Adipocyte (in vitro differentiated cells): ENCODE results near the gene MAP3K19.
"Not testable (repeated sequence)": the region's sequence is repeated elsewhere in the genome, so short reads cannot be mapped to it uniquely, and the experiment has no call there.

Experiments used
- DNase-seq: peaks from one replicate; pipeline ENCODE4 v3.0.0-alpha.2; 2015; ENCODE audit warnings: low read depth
- H3K27me3 ChIP-seq: replicated peaks from 2 replicates; pipeline ENCODE4 v1.7.0; 2013; ENCODE audit warnings: mild to moderate bottlenecking, low read length, moderate library complexity; ENCODE audit not compliant: control insufficient read depth, insufficient read depth
- H3K36me3 ChIP-seq: 2 replicates; pipeline ENCODE4 v1.7.0; 2013; ENCODE audit warnings: low read length, mild to moderate bottlenecking, moderate library complexity; ENCODE audit not compliant: control insufficient read depth, insufficient read depth, severe bottlenecking
- H3K4me1 ChIP-seq: 2 replicates; pipeline ENCODE4 v1.7.0; 2013; ENCODE audit warnings: mild to moderate bottlenecking, low read length, moderate library complexity; ENCODE audit not compliant: control insufficient read depth, insufficient read depth
- H3K4me3 ChIP-seq: 2 replicates; pipeline ENCODE4 v1.7.0; 2013; ENCODE audit warnings: mild to moderate bottlenecking, low read length, moderate library complexity
- H3K9ac ChIP-seq: 2 replicates; pipeline ENCODE4 v1.7.0; 2013; ENCODE audit warnings: mild to moderate bottlenecking, low read length, moderate library complexity
- H3K9me3 ChIP-seq: 2 replicates; pipeline ENCODE4 v1.7.0; 2013; ENCODE audit warnings: mild to moderate bottlenecking, low read length, moderate library complexity; ENCODE audit not compliant: control insufficient read depth

Gene MAP3K19

DNA sequence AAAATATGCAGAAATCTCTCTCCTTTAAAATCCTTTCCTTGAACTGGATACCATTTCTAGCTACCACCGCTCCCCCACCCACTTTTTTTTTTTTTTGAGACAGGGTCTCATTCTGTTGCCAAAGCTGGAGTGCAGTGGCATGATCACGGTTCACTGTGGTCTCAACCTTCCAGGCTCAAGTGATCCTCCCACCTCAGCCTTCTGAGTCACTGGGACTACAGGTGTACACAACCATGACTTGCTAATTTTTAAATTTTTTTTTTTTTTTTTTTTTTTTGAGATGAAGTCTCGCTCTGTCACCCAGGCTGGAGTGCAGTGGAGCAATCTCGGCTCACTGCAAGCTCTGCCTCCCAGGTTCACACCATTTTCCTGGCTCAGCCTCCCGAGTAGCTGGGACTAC, 70.1 kb downstream of the MAP3K19 start:
- DNase-seq, H3K4me1 ChIP-seq, H3K36me3 ChIP-seq, H3K4me3 ChIP-seq, H3K9ac ChIP-seq, H3K27me3 ChIP-seq, H3K9me3 ChIP-seq: not testable (repeated sequence)

DNA sequence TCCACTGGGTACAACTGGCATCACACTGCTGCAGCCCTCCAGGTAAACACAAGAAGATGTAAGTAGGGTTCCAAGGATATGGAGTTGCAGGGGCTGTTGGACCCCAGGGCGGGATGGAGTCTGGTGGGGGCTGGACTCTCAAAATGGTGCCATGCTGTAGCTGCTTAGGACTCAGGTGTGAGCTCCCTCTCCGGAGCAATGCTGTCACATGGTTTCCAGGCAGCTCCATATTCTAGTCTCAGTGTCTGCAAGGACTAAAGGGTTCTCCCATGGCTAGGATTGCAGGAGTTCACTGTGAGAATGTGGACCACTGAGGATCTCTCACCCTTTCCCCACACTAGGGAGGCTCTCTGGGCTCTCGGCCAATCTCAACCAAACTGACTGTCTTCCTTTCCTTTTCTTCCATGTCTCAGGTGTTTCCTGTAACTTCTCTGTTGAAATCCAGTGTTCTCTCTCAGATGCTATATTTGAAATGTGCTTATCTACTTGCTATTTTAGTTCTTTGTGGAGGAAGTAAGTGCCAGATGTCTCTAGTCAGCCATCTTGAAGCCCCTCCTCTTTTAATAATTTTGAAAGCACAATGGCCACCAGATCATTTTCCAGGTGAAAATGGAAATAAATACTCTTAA, 71.1 kb downstream of the MAP3K19 start:
- no peak overlapping the region for H3K4me3 ChIP-seq
- no peaks in the 10 kb centered on the region for H3K36me3 ChIP-seq
- peaks cover 4% of the 10 kb centered on the region for H3K27me3 ChIP-seq
- H3K4me1 ChIP-seq = no peaks in the 10 kb centered on the region
- H3K9me3 ChIP-seq = peaks cover 10% of the 10 kb centered on the region
- no peak overlapping the region for H3K9ac ChIP-seq
- DNase-seq = no peak

DNA sequence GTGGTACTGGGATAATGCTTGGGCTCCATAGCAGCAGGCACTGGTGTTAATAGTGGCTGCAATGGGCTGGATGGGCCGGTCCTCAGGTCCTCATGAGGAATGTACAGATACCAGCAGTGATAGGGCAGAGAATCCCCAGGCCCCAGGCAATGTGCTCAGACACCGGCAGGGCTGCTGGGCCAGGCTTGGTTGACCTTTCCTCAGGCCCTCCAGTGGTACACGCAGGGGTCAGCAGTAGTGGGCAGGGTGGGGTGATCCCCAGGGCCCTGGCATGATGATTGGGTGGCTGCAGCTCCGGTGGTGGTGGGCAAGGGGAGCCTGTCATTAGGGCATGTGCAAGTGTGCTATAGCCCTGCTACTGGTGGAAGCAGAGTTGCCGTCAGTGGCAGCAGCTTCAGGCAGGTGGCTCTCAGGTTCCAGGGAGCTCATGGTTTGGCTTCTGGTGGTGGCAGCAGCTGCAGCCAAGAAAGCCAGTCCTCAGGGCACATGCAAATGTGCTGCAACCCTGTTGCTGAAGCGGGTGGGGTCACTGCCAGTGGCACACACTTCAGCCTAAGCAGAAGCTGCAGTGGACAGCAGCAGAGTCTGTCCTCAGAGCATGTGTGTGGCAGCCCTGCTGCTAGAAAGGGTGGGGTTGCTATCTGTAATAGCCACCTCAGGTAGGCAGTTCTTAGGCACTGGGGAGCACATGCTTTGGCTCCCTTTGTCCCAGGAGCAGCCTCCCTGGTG, 71.8 kb downstream of the MAP3K19 start:
- Histone ChIP-seq H3K27me3 (peaks cover 4% of the 10 kb centered on the region), H3K4me1 (no peaks in the 10 kb centered on the region), H3K9ac (no peak overlapping the region), H3K9me3 (peaks cover 12% of the 10 kb centered on the region), H3K36me3 (no peaks in the 10 kb centered on the region), H3K4me3 (no peak overlapping the region)
- DNase-seq = no peak

DNA sequence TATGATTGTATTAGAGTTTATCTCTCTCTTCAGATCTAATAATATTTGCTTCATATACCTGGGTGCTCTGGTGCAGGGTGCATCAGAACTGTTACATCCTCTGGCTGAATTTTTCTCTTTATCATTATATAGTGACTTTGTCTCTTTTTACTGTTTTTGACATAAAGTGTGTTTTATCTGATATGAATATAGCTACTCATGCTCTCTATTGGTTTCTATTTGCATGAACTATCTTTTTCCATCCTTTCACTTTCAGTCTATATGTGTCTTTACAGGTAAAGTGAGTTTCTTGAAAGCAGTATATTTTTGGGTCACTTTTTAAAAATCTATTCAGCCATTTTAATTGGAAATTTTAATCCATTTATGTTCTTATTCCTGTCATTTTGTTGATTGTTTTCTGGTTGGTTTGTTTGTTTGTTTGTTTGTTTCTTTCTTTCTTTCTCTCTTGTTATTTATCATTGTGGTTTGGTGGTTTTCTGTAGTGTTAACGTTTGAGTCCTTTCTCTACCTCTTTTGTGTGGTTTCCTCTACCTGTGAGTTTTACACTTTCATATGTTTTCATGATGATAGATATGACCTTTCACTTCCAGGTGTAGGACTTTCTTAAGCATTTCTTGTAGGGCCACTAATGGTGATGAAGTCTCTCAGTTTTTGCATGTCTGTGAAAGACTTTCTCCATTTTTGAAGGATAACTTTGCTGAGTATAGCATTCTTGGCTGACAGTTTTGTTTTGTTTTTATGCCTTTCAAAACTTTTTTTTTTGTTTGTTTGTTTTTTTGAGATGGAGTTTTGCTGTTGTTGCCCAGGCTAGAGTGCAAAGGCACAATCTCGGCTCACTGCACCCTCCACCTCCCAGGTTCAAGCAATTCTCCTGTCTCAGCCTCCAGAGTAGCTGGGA, 73.8 kb downstream of the MAP3K19 start:
- H3K9me3 ChIP-seq = peaks cover 12% of the 10 kb centered on the region
- no peak overlapping the region for H3K4me3 ChIP-seq
- H3K36me3 ChIP-seq = no peaks in the 10 kb centered on the region
- H3K4me1 ChIP-seq = no peaks in the 10 kb centered on the region
- H3K9ac ChIP-seq = no peak overlapping the region
- H3K27me3 ChIP-seq = peaks cover 4% of the 10 kb centered on the region
- DNase-seq = no peak

DNA sequence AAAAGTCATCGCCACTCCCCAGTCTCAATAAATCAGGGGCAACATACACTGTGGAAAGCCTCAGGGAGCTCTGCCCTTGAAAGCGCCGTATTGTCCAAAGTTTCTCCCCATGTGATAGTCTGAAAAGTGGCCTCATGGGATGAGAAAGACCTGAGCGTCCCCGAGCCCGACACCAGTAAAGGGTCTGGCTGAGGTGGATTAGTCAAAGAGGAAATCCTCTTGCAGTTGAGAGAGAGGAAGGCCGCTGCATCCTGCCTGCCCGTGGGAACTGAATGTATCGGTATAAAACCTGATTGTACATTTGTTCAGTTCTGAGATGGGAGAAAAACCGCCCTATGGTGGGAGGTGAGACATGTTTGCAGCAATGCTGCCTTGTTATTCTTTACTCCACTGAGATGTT, 80.1 kb downstream of the MAP3K19 start:
- not testable (repeated sequence) for H3K9ac ChIP-seq, H3K4me1 ChIP-seq, H3K9me3 ChIP-seq, DNase-seq, H3K36me3 ChIP-seq, H3K4me3 ChIP-seq, H3K27me3 ChIP-seq

DNA sequence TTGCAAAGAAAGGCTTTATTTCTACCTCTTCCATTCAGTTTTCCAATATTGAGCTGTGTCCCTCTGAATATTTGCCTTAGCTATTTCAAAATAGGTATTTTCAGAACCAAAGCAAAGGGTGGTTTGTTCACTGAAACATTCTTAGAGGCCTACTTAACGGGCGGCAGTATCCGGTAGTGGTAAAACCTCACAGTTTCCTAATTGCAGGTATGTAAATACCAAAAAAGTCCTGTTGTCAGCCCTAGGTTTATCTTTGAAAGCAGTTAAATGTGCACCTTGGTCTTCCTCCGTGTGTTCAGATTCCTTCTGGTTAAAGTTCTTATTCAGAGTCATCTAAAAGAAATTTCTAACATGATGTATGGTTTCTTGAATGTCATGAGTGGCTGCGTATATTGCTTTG, 89.8 kb downstream of the MAP3K19 start:
- H3K4me1 ChIP-seq = no peaks in the 10 kb centered on the region
- H3K36me3 ChIP-seq = peaks cover 50% of the 10 kb centered on the region
- no peak overlapping the region for H3K9ac ChIP-seq
- no peak overlapping the region for H3K4me3 ChIP-seq
- H3K27me3 ChIP-seq = no peaks in the 10 kb centered on the region
- H3K9me3 ChIP-seq = no peaks in the 10 kb centered on the region
- DNase-seq = no peak

DNA sequence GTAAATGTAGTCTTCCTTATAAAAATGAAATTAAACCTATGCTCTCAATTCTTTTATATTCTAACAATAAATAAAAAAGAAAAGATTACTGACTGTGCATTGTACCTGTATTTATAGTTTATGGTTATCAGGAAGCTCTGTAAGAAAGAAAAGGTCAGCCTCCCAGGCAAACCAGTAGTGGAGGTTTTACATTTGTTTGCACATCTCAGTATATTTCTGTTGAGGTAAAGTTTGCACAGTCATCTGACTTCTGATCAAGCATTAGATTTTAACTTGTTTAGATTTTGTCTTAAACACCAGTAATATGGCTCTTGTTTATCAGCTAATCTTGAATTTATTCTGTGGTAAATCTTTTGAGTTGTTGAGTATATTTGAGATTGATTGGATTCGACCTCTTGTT, 91.5 kb downstream of the MAP3K19 start:
- Histone ChIP-seq H3K9ac (no peak overlapping the region), H3K27me3 (no peaks in the 10 kb centered on the region), H3K9me3 (no peaks in the 10 kb centered on the region), H3K36me3 (peaks cover 65% of the 10 kb centered on the region), H3K4me3 (no peak overlapping the region), H3K4me1 (no peaks in the 10 kb centered on the region)
- DNase-seq = no peak

DNA sequence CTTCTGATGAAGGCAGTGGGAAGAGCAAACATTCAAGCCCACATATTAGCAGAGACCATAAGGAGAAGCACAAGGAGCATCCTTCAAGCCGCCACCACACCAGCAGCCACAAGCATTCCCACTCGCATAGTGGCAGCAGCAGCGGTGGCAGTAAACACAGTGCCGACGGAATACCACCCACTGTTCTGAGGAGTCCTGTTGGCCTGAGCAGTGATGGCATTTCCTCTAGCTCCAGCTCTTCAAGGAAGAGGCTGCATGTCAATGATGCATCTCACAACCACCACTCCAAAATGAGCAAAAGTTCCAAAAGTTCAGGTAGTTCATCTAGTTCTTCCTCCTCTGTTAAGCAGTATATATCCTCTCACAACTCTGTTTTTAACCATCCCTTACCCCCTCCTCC, 93.2 kb downstream of the MAP3K19 start:
- Histone ChIP-seq H3K9me3 (no peaks in the 10 kb centered on the region), H3K36me3 (peaks cover 79% of the 10 kb centered on the region), H3K4me1 (no peaks in the 10 kb centered on the region), H3K9ac (no peak overlapping the region), H3K27me3 (no peaks in the 10 kb centered on the region), H3K4me3 (no peak overlapping the region)
- no peak for DNase-seq

DNA sequence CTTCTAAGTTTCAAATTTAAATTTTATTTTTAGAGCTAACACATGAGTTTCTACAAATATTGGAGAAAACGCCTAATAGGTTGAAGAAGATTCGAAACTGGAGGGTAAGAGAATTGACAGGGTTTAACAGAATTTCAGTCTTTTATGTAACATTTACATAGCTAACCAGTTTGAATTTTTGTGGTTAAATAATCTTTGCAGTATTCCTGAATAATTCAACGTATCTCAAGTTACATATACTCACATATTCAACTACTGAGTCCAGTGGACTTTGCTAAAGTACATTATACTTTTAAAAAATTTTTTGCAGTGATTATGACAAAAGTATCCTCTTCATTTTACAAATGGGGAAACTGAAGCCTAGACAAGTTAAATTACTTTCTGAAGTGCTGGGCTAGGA, 94.6 kb downstream of the MAP3K19 start:
- Histone ChIP-seq H3K9me3 (no peaks in the 10 kb centered on the region), H3K27me3 (no peaks in the 10 kb centered on the region), H3K9ac (no peak overlapping the region), H3K36me3 (peaks cover 87% of the 10 kb centered on the region), H3K4me3 (no peak overlapping the region), H3K4me1 (no peaks in the 10 kb centered on the region)
- peak; percentile 41 for DNase-seq

DNA sequence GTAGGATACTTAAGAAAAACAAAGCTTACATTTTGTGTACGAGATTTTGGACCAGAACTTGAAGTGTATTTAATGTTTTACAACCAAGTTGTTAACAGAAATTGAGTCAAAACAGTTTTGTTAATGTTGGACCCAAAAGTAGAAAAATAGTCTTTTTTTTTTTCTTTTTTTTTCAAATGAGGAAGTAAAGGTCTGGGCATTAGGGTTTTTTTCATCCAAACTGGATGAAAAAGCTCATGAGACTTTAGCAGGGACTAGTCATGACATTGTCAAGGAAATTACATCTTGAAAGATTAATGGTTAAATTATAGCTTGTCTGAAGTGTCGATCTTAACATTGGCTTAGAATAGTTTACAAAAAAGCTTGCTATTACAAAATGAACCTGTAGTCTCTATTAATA, 96.4 kb downstream of the MAP3K19 start:
- Histone ChIP-seq H3K27me3 (no peaks in the 10 kb centered on the region), H3K36me3 (peaks cover 91% of the 10 kb centered on the region), H3K9ac (no peak overlapping the region), H3K9me3 (no peaks in the 10 kb centered on the region), H3K4me3 (no peak overlapping the region), H3K4me1 (no peaks in the 10 kb centered on the region)
- DNase-seq = no peak

DNA sequence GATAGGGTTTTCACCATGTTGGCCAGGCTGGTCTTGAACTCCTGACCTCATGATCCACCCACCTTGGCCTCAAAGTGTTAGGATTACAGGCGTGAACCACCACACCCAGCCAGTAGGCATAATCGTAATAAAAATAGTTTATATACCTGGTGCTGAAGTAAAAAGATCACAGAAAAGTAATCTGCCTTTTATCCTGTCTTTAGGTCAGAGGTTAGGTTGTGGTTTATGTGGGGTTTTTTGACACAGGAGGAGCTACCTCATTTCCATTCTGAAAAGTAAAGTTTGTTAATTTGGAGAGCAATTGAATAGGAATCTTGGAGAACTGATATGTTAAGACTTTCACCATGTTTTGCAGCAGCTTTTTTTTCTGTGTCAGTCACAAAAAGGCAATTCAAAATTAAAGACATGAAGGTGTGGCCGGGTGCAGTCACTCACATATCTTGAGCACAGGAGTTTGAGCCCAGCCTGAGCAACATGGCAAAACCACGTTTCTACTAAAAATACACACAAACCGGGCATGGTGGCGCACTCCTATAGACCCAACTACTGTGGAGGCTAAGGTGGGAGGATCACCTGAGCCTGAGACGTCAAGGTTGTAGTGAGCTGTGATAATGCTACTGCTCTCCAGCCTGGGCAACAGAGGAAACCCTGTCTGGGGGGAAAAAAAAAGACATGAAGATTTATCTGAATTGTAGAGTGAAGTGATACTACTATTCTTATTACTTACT, 97.1 kb downstream of the MAP3K19 start:
- no peak overlapping the region for H3K4me3 ChIP-seq
- peaks cover 89% of the 10 kb centered on the region for H3K36me3 ChIP-seq

More for the DNA sequence above, 97.1 kb downstream of the MAP3K19 start:
- Histone ChIP-seq H3K9ac (no peak overlapping the region), H3K27me3 (no peaks in the 10 kb centered on the region), H3K9me3 (no peaks in the 10 kb centered on the region), H3K4me1 (no peaks in the 10 kb centered on the region)
- no peak for DNase-seq
